ENCODE data around the gene HMGXB3.

DNA sequence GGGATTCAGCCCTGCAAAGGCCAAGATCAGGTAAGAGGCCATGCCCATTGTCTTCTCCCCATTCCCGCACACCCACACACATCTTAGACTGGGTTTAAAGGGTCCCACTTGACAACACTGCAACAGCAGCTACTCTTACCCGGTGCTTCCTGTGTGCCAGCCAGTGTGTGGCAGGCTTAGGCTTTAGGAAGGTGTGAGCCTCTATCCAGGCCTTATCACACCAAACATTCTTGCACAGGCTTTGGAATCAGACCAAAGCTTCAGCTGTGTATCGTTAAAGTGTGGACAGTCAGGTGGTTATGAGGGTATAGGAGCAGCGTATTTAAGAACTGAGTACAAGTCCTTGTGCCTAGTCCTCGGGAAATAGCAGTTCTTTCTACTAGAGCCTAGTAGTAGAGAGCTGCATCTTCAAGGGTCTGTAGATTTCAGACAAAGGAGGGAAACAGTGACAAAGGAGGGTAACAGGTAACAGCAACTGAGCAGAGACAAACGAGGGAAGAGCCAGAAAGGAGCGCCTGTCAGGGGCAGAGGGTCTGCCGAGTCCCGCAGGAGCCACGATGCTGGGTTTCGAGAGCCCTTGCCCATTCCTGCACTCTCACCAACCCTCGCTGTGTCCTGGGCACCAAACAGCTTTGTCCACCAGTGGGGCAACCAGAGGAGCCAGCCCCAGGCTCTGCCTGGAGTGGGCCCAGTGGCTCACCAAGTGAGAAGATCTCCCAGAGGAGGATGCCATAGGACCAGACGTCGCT, 55.0 kb downstream of the HMGXB3 start:
- TF ChIP-seq CTCF (conservative IDR thresholded peaks at IDR 0.05) (no peak), EZH2 (IDR thresholded peaks at IDR 0.05; ENCODE audit: low read depth) (no peak)

All from PC-9 (cell line).